DOHH2 (cell line): ENCODE measurements around the gene NR5A2.

Experiments
- H3F3A ChIP-seq: fragments of 200-600 bp; sonication (generic), shearing (Covaris generic); 2 replicates; pipeline ENCODE4 v1.6.0; 2016; ENCODE audit warnings: antibody characterized with exemption, mild to moderate bottlenecking; ENCODE audit not compliant: control insufficient read depth, insufficient read depth
- H3K27ac ChIP-seq: fragments of 200-600 bp; sonication (generic); 2 replicates; pipeline ENCODE4 v1.5.1; 2014; ENCODE audit warnings: low read depth, mild to moderate bottlenecking, low read length, moderate library complexity
- H3K27me3 ChIP-seq: fragments of 200-600 bp; sonication (generic); 2 replicates; pipeline ENCODE4 v1.6.1; 2014; ENCODE audit warnings: mild to moderate bottlenecking, low read length, mixed read lengths; ENCODE audit not compliant: control insufficient read depth
- H3K36me3 ChIP-seq: fragments of 200-600 bp; sonication (generic); 2 replicates; pipeline ENCODE4 v1.6.1; 2014; ENCODE audit warnings: mild to moderate bottlenecking, low read length, moderate library complexity, mixed read lengths; ENCODE audit not compliant: control insufficient read depth
- H3K4me1 ChIP-seq: fragments of 200-600 bp; sonication (generic); 2 replicates; pipeline ENCODE4 v1.6.1; 2014; ENCODE audit warnings: mild to moderate bottlenecking, low read length, mixed read lengths; ENCODE audit not compliant: control insufficient read depth
- H3K4me2 ChIP-seq: fragments of 200-600 bp; sonication (generic); 2 replicates; pipeline ENCODE4 v1.6.0; 2014; ENCODE audit warnings: mild to moderate bottlenecking, low read length, moderate library complexity
- H3K4me3 ChIP-seq: fragments of 200-600 bp; sonication (generic); 2 replicates; pipeline ENCODE4 v1.5.1; 2014; ENCODE audit warnings: mild to moderate bottlenecking, low read length, mixed read lengths
- H3K79me2 ChIP-seq: fragments of 200-600 bp; sonication (generic); 2 replicates; pipeline ENCODE4 v1.6.1; 2014; ENCODE audit warnings: mild to moderate bottlenecking, low read length, mixed read lengths; ENCODE audit not compliant: control insufficient read depth
- H3K9me2 ChIP-seq: fragments of 200-600 bp; sonication (generic); replicated peaks from 2 replicates; pipeline ENCODE4 v1.6.1; 2014; ENCODE audit warnings: mild to moderate bottlenecking, low read length, mixed read lengths; ENCODE audit not compliant: control insufficient read depth
- H3K9me3 ChIP-seq: fragments of 200-600 bp; sonication (generic); 2 replicates; pipeline ENCODE4 v1.6.1; 2014; ENCODE audit warnings: antibody characterized with exemption, low read length, mixed read lengths; ENCODE audit not compliant: control insufficient read depth, insufficient read depth
- H4K20me1 ChIP-seq: fragments of 200-600 bp; sonication (generic); 2 replicates; pipeline ENCODE4 v1.6.0; 2014; ENCODE audit warnings: low read depth, mild to moderate bottlenecking, antibody characterized with exemption, low read length, moderate library complexity; ENCODE audit not compliant: control insufficient read depth, insufficient read depth
- EZH2phosphoT487 ChIP-seq: fragments of 200-600 bp; sonication (generic); IDR thresholded peaks from 2 replicates; pipeline ENCODE4 v1.6.1; 2017; ENCODE audit warnings: borderline replicate concordance, mild to moderate bottlenecking, antibody characterized with exemption, low read length, moderate library complexity, mixed read lengths
- TF ChIP-seq, protein P1 (sequence below): fragments of 200-600 bp; sonication (generic); IDR thresholded peaks from one replicate; pipeline ENCODE4 v1.5.1; 2014; ENCODE audit warnings: antibody characterized with exemption, mild to moderate bottlenecking, low read depth, low read length; ENCODE audit not compliant: poor library complexity, severe bottlenecking

Gene NR5A2

DNA sequence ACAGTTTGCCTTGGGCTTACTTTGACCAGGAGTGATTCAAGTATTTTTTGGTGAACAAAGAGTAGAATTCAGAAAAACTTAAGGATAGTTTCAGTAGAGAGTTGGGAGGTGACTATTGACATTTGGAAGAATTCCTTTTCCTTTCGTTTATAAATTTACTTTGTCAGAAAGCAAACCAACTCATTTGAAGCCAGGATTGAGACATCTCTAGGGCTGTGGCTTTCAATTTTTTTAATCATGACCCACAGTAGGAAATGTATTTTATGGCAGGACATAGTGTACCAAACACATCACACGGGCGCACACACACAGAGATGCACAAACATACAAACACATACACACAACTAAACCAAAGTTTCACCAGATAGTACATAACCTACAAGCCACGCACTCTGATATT, 24.1 kb downstream of the NR5A2 start:
- Histone ChIP-seq H4K20me1 (no peaks in the 10 kb centered on the region), H3K4me2 (no peak overlapping the region), H3K9me2 (no peaks in the 10 kb centered on the region), H3K27ac (no peak overlapping the region), H3F3A (no peaks in the 10 kb centered on the region), H3K4me3 (no peak overlapping the region), H3K4me1 (no peaks in the 10 kb centered on the region), H3K27me3 (no peaks in the 10 kb centered on the region), H3K79me2 (no peaks in the 10 kb centered on the region), H3K36me3 (no peaks in the 10 kb centered on the region), H3K9me3 (no peaks in the 10 kb centered on the region)
- TF ChIP-seq EZH2phosphoT487 = no peak
- TF ChIP-seq, protein P1, sequence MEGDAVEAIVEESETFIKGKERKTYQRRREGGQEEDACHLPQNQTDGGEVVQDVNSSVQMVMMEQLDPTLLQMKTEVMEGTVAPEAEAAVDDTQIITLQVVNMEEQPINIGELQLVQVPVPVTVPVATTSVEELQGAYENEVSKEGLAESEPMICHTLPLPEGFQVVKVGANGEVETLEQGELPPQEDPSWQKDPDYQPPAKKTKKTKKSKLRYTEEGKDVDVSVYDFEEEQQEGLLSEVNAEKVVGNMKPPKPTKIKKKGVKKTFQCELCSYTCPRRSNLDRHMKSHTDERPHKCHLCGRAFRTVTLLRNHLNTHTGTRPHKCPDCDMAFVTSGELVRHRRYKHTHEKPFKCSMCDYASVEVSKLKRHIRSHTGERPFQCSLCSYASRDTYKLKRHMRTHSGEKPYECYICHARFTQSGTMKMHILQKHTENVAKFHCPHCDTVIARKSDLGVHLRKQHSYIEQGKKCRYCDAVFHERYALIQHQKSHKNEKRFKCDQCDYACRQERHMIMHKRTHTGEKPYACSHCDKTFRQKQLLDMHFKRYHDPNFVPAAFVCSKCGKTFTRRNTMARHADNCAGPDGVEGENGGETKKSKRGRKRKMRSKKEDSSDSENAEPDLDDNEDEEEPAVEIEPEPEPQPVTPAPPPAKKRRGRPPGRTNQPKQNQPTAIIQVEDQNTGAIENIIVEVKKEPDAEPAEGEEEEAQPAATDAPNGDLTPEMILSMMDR = no peak

DNA sequence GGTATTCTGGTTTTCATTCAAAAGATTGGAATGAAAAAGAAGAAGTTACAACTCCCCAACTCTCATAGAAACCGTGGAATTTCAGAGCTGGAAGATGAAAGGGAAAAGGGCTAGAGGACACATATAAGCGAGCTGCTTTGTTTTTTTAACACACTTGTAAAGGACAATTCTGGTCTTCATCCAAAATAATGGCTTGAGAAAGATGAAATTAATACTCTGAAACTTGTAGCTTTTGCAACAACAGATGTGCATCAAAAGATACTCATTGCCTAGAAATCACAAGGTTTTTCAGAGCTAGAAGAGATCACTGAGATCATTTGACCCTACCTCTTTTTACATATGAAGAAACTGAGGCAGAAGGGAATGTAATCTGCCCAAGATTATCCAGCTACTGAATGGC, 25.6 kb downstream of the NR5A2 start:
- no peaks in the 10 kb centered on the region for H3K9me3 ChIP-seq
- TF ChIP-seq, protein P1 = no peak
- TF ChIP-seq EZH2phosphoT487 = no peak
- H3F3A ChIP-seq = no peaks in the 10 kb centered on the region
- no peaks in the 10 kb centered on the region for H3K4me1 ChIP-seq
- H3K9me2 ChIP-seq = no peaks in the 10 kb centered on the region
- H3K36me3 ChIP-seq = no peaks in the 10 kb centered on the region
- H3K4me2 ChIP-seq = no peak overlapping the region
- no peak overlapping the region for H3K27ac ChIP-seq
- no peak overlapping the region for H3K4me3 ChIP-seq
- no peaks in the 10 kb centered on the region for H3K79me2 ChIP-seq
- no peaks in the 10 kb centered on the region for H4K20me1 ChIP-seq
- H3K27me3 ChIP-seq = no peaks in the 10 kb centered on the region

GRCh38 chr1:200053646-200054045, 26.1 kb downstream of the NR5A2 start:
- Histone ChIP-seq H3K4me2 (no peak overlapping the region), H3K27me3 (no peaks in the 10 kb centered on the region)

More at GRCh38 chr1:200053646-200054045, 26.1 kb downstream of the NR5A2 start:
- H3K79me2 ChIP-seq = no peaks in the 10 kb centered on the region
- H3K4me3 ChIP-seq = no peak overlapping the region
- no peaks in the 10 kb centered on the region for H3K9me2 ChIP-seq
- no peaks in the 10 kb centered on the region for H3K4me1 ChIP-seq
- H3K27ac ChIP-seq = no peak overlapping the region
- no peaks in the 10 kb centered on the region for H3K9me3 ChIP-seq
- H3K36me3 ChIP-seq = no peaks in the 10 kb centered on the region
- H4K20me1 ChIP-seq = no peaks in the 10 kb centered on the region
- no peaks in the 10 kb centered on the region for H3F3A ChIP-seq
- no peak for TF ChIP-seq EZH2phosphoT487
- TF ChIP-seq, protein P1 = no peak
